Stimulated activated CD8-positive, alpha-beta memory T cell treated with anti-CD3 and anti-CD28 coated beads, Interleukin-15, amount 100 ng/mL, for 4 hours (primary cell): ENCODE data around the gene LEFTY1.
"Not testable (repeated sequence)": the region's sequence is repeated elsewhere in the genome, so short reads cannot be mapped to it uniquely, and the experiment has no call there.

ENCODE experiments used
- DNase-seq, 2 donors: peaks; one replicate each; pipeline ENCODE4 v3.0.0-alpha.2; 2020; ENCODE audit warnings: low read depth in 2 of 2

Gene LEFTY1, protein sequence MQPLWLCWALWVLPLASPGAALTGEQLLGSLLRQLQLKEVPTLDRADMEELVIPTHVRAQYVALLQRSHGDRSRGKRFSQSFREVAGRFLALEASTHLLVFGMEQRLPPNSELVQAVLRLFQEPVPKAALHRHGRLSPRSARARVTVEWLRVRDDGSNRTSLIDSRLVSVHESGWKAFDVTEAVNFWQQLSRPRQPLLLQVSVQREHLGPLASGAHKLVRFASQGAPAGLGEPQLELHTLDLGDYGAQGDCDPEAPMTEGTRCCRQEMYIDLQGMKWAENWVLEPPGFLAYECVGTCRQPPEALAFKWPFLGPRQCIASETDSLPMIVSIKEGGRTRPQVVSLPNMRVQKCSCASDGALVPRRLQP

DNA sequence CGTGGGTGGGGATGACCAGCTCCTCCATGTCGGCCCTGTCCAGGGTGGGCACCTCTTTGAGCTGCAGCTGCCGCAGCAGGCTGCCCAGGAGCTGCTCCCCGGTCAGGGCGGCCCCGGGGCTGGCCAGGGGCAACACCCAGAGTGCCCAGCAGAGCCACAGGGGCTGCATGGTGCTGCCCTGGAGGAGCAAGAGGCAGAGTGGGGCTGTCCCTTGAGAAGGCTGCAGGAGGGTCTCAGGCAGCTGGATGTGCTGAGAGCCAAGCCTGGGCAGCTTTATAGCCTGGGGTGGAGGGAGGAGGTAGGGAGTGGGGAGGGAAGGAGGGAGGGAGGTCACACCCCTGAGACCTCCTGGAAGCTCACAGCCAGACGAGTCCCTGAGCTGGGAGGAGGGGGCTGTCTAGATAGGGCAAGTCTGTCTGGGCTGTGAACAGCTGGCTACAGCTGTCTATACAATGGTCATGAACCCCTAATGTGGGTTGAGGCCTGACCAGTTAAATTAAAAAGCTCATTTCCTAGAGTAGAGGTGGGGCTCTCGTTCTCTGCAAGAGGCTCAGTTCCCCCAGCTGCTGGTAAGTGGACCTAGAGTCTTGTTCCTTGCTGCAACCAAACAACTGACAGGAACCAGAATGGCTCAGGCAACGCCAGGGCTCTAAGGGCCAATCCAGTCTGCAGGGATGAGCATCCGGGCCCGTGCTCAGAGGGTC lies at the start of gene LEFTY1:
Gene LEFTY1 (minus strand): TSS at position 249 of the 704 bp plus-strand sequence. CDS start 80 bp downstream, at position 169.
- no peak for DNase-seq

DNA sequence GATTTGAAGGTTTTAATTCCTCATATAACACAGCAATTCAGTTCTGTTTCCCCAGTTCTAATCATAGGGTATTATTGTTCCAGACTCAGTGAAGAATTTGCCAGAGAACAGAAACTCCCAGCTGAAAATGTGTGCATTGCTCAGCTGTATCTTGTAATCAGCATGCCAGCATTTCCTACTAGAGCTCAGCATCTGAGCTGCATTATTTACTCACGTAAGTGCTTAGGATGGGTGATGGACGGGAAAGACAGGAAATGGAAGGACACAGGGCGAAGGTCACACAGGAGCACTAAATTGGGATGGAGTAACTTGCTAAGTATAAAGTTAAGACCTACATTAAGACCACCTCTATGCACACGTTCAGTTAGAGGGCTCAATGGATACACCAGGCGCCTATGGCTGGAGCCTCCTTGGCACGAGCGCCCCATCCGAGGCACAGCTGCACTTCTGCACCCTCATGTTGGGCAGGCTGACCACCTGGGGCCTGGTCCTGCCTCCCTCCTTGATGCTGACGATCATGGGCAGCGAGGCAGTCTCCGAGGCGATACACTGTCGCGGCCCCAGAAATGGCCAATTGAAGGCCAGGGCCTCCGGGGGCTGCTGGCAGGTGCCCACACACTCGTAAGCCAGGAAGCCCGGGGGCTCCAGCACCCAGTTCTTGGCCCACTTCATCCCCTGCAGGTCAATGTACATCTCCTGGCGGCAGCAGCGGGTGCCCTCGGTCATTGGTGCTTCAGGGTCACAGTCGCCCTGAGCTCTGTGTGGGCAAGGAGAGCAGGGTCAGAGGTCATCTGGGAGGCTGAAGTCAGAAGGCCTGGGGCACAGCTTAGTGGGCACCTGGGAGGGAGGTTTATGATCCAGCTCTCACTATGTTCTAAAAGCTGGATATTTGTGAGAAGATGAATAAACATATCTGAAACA lies 48.4 kb upstream of the LEFTY1 start:
- no peak for DNase-seq

DNA sequence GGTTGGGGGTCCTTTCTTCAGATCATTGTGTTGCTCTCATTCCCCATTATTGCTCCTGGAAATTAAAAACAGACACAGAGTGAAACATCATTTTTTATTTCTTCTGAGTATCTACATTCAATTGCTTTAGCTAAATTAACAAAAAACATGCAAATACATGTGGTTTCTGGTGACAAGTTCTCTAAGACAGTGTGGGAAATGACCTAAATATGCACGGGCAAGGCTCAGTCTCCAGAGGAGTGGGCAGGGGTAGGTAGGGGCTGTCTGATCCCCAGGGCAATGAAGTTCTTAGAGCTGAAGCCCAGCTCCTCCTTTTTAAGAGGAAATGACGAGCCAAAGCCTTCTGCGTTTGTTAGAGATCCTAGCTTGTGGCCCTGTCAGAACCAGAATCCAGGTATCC lies 47.6 kb upstream of the LEFTY1 start:
- no peak for DNase-seq

DNA sequence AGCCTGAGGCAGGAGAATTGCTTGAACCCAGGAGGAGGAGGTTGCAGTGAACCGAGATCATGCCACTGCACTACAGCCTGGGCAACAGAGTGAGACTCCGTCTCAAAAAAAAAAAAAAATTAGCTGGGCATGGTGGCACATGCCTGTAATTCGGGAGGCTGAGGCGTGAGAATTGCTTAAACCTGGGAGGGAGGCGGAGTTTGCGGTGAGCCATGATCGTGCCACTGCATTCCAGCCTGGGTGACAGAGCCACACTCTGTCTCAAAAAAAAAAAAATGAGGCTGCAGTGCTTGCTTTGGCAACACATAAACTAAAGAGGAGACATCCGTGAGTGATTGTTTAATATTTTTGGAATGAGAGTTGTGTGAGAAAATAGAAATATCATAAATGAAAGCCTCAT lies 47.1 kb upstream of the LEFTY1 start:
- DNase-seq: not testable (repeated sequence)

DNA sequence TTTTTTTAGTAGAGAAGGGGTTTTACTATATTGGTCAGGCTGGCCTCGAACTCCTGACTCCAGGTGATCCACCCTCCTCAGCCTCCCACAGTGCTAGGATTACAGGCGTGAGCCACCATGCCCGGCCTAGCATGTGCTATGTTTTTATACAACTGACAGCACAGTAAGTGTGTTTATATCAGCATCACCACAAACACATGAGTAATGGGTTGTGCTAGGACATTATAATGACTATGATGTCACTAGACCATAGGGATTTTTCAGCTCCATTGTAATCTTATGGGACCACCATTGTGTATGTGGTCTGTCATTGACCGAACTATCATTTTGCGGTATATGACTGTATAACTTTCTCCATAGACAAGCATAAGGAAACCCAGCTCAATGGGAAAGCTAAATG lies 45.8 kb upstream of the LEFTY1 start:
- DNase-seq: no peak

DNA sequence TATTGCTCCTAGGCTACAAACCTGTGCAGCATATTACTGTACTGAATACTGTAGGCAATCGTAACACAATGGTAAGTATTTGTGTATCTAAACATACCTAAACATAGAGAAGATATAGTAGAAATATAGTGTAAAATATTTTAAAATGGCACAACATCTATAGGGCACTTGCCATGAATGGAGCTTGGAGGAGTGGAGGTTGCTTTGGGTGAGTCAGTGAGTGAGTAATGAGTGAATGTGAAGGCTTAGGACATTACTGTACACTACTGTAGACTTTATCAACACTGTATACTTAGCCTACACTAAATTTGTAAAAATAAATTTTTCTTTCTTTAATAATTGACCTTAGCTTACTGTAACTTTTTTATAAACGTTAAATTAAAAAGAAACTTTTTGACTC lies 44.1 kb upstream of the LEFTY1 start:
- no peak for DNase-seq

DNA sequence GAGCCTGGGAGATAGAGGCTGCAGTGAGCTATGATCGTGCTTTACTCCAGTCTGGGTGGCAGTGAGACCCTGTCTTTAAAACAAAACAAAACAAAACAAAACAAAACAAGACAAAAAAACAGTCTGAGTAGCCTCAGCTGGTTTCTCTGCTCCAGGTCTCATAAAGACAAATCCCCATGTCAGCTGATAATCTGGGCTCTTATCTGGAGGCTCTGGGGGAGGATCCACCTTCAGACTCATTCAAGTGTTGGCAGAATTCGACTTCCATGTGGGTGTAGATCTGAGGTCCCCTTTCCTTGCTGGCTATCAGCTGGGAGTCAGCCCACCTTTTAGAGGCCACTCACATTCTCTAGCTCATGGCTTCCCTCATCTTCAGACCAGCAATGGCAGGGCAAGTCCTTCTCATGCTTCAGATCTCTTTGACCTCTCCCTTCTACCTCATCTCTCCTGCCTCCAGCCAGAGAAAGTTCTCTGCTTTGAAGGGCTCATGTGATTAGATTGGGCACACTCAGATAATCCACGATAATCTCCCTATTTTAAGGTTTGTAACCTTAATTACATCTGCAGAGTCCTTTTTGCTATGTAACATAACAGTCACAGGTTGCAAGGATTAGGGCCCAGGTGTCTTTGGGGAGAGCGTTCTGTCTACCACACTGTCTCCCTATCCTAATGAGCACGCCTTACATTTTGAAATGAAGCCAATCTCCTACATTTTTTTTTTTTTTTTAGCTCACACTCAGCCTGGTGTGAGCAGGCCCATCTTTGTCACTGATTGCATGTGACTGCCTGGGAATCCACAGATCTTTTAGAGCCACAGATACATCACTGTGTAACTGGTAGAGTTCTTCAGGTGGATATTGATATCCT lies 42.6 kb upstream of the LEFTY1 start:
- DNase-seq: no peak

DNA sequence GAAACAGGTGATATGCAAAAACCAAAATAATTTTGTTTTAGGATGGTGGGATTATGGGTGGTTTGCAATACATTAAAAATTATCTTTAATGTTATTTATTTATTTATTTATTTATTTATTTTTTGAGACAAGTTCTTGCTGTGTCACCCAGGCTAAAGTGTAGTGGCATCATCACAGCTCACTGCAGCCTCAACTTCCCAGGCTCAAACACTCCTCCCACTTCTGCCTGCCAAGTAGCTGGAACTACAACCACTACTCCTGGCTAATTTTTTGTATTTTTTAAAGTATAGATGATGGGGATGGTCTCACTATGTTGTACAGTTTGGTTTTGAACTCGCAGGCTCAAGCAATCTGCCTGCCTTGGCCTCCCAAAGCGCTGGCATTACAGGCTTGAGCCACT lies 41.6 kb upstream of the LEFTY1 start:
- DNase-seq: no peak

DNA sequence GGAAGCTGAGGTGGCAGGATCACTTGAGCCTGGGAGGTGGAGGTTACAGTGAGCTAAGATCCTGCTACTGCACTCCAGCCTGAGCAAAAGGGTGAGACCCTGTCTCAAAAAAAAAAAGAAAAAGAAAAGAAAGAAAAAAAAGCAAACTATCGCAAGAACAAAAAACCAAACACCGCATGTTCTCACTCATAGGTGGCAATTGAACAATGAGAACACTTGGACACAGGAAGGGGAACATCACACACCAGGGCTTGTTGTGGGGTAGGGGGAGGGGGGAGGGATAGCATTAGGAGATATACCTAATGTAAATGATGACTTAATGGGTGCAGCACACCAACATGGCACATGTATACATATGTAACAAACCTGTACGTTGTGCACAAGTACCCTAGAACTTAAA lies 40.5 kb upstream of the LEFTY1 start:
- DNase-seq: not testable (repeated sequence)

DNA sequence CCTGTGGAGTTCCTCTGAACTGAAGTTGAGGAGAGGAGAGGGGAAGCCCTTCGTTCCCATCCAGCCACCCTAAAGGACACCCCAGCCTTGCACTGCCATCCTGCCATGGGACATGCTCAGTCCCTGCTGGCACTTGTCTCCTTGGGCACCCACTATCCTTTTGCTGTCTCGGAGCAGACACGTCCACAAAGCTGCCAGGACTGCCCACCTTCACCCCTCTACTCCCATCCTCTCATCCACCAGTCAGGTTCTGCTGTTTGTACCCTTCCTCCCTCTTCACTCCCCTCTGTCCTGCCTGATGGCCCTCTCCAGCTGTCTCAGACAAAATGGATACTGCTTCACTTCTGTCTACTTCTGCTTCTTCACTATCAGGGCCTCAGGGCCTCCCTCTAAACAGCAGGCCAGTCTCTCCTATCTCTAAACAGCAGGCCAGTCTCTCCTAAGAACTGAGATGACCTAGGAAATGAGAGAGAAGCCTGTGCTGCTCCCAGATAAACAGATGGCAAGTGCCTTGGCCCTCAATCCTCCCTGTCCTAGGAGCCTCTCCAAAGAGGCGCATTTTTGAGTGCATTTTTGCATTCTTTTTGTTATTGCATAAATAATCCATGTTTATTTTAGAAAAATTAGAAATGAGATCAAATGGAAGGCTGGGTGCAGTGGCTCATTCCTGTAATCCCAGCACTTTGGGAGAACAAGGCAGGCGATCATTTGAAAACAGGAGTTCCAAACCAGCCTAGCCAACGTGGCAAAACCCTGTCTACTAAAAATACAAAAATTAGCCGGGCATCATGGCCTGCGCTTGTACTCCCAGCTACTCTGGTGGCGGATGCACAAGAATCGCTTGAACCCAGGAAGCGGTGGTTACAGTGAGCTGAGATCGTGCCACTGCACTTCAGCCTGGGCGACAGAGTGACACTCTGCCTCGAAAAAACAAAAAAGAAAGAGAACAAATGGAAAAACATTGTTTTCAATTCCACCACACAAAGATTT lies 39.5 kb upstream of the LEFTY1 start:
- no peak for DNase-seq

DNA sequence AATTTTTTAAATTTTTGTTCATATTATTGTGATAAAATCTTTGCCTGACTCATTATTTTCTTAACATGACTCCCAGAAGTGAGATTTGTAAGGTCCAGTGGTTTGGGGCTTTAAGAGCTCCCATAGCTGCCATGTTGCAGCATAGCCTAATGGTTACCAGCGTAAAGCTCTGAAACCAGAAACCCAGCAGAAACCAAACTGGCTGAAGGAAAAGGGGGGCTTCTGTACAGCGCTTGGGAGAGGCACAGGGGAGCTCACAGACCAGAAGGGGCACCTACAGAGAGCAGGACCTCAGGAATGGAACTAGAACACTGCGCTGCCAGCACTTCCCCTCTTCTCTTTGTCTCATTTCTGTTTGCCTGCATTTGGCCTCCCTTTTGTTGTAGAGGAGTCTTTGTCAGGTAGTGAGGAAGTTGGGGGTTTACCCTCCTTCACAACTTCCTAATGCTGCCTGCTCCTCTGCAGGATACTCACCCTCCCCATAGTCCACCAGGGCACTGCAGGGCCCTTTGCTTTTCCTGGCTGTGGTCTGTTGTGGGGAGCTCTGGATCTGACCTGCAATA lies 37.7 kb upstream of the LEFTY1 start:
- DNase-seq: no peak

DNA sequence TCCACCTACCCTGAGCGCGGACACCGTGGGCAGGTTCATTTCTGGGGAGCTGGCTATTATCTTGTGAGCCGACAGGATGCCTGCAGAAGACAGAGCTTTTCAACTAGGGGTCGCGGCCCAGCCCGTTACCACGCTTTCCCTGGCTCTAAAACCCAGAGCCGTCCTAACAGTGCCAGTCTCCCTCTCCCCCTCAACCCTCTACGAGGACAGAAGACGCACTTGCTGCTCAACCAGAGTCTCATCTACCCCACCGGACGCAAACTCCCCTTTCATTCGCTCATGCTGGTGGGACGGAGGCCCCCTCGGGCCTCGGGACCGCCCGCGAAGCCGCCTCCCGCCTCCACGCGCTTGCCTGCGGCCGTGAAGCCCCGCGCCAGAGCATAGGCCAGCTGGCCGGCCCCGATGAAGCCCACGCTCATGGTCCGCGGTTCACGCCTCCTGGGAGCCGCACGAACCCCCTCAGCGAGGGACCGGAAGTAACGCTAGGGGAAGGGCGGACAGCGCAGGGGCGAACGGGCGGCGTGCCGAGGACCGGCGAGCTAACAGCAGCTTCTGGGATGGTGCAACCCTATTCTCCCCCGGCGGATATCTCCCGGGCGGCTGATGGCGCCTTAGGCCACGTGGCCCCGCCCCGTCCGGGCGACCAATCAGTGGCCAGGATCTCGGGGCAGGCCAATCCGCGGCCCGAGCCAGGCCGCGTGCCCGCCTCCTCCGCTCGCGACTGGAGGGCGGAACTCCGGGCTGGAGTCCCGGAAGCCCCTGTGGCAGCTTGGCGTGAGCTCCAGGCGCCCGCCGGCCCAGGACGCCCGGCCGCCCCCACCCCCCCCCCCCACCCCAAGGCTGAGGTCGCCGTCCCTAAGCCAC lies 35.0 kb upstream of the LEFTY1 start, which contains the start of gene PYCR2:
Gene PYCR2 (minus strand): TSS at position 559 of the 864 bp plus-strand sequence. CDS start 140 bp downstream, at position 419.
- DNase-seq: peak; percentile 84 to 90

DNA sequence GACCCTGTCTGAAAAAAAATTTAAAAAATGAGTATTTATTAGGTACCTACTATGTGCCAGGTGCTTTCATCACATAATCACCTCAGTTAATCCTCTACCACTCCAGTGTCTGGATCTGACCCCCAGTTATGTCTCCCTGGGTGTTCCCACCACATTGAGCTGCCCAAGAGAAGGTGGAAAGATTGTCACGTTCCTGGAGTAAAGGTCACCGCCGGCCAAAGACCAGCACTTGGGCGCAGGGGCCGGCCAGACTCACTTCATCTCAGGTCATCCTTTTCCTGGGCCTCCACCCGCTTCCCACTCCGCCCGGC lies 34.4 kb upstream of the LEFTY1 start:
- DNase-seq: no peak

DNA sequence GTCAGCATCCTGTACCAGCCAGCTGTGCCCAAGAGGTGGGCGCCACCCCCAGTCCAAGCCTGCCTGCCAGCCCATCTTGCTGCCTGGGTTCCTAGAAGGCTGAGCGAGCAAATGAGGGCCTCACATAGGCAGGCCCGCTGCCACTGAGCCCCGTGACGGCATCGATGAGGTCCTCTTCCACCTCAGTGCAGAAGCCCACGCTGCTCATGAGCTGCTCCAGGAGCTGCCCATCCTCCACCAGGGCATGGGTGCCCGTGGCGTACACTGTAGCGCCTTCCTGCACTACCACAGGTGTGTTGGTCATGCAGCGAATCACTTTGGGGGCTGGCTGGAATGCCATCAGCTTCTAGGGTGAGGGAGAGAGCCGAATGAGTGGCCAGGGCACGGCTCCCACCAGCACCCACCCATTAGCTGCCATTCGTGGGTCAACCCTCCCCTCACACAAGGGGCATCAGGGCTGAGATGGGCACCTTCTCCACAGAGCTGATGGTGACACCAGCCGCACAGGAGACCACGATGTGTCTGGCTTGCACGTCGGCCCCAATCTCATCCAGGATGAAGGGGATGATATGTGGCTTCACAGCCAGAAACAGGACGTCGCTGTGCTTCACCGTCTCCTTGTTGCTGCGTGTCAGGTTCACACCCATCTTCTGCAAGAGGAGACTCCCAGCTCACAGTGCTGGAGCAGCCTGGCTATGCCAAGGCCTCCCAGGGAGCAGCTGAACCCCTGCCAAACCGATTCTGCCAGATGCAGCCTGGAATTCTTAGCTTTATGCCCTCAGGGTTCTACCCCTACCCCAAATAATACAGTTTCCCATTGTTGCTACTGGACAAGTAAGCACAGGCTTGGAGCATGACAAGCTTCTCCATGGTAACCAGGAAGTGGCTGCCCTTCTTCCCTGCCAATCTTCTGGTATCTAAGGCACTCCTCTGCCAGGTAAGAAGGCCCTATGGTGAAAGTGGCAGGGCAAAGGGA lies 33.1 kb upstream of the LEFTY1 start:
- DNase-seq: no peak

DNA sequence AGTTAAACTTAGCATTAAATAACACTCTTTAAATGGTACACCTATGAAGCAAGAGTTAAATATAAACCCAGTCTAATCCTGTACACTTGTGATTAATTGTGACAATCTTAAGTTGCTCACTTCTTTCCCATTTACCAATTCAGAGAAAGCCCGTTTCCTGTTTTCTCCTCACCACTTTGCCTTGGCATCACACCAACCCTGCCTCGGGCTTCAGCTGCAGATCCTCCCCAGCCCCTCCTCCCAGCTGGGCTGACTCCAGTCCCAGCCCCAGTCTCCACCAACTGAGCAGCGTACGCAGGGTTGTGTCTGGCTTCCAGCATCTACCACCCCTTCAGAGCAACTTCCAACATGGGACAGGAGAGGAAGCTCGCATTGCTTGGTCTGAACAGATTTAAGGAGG lies 31.0 kb upstream of the LEFTY1 start:
- DNase-seq: no peak

DNA sequence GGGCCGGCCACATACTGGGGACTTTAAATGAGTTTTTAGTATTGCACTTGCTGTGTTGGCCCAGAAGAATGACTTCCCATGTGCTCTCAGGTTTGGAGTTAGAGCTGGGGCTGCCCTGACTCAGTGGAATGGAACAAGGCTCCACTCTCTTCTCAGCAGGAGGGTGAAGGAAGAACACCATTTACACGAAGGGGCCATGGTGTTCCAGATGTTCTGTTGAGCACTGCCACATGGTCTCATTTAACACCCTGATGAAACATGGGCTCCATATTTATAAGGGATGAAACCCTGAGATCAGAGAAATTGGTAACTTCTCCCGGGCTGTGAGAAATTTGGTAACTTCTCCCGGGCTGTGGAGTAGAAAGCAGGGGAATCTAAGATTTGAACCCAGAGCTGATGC lies 29.3 kb upstream of the LEFTY1 start:
- DNase-seq: no peak

DNA sequence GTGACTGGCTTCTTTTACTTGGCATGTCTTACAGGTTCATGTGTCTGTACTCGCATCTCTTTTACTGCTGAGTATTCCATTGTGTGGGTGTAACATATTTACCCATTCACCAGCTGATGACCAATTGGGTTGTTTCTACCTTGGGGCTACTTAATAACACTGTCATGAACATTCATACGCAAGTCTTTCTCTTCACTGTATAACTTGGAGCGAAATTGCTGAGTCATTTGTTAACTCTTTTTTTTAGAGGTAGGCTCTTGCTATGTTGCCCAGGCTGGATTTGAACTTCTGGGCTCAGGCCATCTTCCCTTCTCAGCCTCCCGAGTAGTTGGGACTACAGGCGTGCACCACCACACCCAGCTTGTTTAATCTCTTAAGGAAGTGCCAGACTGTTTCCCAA lies 28.6 kb upstream of the LEFTY1 start:
- DNase-seq: no peak

DNA sequence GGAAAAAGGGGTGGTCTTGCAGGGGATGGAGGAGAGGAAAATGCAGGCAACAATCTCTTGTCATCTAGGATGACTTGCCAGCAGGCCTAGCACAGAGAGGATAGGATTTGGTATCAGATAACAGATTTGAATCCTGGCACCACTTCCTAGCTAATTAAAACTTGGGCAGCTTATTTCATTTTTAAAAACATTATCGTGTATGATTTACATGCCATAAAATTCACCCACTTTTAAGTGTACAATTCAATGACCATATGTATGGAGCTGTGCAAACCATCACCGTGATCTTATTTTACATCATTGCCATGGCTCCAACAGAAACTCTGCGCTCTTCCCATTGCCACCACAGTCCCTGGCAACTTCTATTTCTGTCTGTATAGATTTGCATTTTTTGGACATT lies 28.2 kb upstream of the LEFTY1 start:
- no peak for DNase-seq
